NCI-H345 (cell line): ENCODE data around the gene IDI2.
A peak's percentile ranks its signal among the peaks of the same experiment; 100 is the strongest.

ENCODE experiments used
- DNase-seq: peaks from one replicate; lab custom pipeline; 2025; lab: John Stamatoyannopoulos, UW

Gene IDI2

DNA sequence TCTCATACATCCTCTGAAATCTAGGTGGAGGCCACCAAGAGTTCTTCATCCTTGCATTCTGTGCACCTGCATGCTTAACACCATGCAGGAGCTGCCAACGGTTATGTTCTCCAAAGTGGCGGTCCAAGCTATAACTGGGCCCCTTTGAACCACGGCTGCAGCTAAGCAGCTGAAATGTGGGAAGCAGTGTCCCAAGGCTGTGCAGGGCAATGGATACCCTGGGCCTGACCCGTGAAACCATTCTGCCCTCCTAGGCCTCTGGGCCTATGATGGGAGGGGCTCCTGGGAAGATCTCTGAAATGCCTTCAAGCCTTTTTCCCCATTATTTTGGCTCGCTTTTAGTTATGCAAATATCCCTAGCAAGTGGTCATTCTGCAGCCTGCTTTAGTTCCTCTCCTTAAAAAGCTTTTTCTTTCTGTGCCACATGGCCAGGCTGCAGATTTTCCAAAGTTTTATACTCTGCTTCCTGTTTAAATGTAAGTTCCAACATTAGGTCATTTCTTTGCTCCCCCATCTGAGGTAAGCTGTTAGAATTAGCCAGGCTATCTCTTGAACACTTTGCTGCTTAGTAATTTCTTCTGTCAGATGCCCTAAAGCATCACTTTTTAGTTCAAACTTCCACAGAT is 45.1 kb downstream of the IDI2 start:
- DNase-seq, result no peak

GRCh38 chr10:978826-979421 is 46.7 kb downstream of the IDI2 start:
- DNase-seq, result no peak

DNA sequence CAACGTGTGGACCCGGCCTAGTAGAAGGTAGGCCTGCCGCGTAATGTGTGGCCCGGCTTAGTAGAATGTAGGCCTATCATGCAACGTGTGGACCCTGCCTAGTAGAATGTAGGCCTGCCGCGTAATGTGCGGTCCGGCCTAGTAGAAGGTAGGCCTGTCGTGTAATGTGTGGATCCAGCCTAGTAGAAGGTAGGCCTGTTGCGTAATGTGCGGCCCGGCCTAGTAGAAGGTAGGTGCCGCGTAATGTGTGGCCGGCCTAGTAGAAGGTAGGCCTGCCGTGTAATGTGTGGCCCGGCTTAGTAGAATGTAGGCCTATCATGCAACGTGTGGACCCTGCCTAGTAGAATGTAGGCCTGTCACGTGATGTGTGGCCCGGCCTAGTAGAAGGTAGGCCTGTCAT is 49.3 kb downstream of the IDI2 start:
- no peak for DNase-seq

- no peak for DNase-seq
Measured at GRCh38 chr10:974785-975074, 50.9 kb downstream of the IDI2 start.

- peak; percentile 25 for DNase-seq
Measured at GRCh38 chr10:974038-974784, 51.4 kb downstream of the IDI2 start.

DNA sequence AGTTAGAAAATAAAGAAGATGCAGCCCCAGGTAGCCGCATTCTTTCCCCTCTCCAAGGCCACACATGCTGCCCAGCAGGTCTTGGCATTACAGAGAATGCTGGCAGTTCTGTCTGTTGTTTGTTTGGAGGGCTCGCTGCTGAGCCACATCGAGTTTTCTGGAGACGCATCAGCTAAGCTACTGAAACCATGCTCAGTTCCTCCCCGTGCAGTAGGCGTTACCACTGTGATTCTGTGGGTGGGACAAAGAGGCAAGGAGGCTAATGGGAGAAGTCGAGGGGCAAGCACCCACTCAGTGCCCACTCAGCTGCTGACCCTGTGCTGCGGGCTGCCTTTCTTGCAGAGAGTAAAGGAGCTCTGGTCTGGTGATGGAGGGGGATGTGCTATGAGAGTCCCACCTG is 52.9 kb downstream of the IDI2 start:
- DNase-seq, result no peak

- no peak for DNase-seq
Measured at GRCh38 chr10:971613-972012, 54.0 kb downstream of the IDI2 start.

DNA sequence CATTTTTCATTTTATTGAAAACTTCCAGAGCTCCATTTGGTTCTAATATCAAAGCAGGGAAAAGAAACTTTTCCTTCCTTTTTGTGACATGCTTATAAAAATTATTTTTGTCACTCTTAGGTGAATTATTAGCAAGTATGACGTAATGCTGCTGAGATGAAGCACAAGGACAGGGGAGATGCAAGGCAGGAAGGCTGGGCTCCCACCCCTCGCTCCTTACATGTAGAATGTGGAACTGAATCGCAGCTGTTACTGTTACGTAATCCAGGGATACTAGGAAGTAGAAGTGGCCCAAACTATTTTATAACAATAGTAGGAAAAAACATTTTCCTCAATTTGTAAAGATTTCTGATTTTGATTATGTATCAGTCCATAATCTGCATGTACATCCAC is 54.5 kb downstream of the IDI2 start:
- no peak for DNase-seq

DNA sequence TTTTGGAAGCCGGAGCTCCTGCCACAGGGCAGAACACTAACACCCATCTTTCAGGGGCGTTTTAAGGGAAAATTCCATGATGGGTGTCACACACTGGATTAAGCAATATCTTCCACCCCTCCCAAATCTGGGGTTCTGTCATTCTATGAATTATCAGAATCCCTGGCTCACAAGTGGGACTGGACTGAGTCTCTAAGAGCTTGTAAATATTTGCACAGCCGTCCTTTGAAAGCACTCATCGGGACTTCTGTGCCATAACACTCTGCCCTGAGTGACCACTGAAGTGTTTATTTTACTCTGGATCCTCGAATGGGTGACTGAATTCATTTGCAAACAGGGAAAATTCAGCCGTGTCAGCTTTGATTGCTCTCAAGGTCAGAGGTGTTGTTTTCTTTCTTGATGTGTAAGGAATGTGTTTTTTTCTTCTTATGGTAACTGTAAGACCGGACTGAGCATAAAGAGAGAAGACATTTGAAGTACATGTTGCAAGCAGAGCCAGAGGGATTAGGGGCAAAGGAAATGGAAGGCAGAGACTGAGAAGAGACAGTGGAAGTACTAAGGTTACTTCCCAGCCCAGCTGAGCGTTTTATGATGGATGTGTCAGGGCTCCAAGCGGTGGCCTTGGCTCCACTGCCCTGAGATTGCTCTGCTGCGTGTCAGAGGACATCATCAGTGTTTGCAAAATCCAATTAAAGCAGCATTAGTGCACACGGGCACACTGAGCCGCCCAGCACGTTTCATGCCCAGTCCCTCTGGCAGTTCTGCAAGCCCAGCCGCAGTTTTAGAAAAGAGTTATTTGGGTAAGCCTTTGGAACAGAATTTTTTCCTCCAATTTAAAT is 55.1 kb downstream of the IDI2 start:
- DNase-seq, result peak; percentile 60

- no peak for DNase-seq
Measured at GRCh38 chr10:969473-970150, 56.0 kb downstream of the IDI2 start.
